Retinal pigment epithelial cell (primary cell): Measurements from ENCODE around the gene SLC35A2.

Source experiments
- DNase-seq: peaks from one replicate; pipeline ENCODE4 v3.0.0-alpha.2; 2010; ENCODE audit warnings: low read depth
- H3K4me3 ChIP-seq: 2 replicates; pipeline ENCODE4 v1.5.1; 2011; ENCODE audit warnings: mild to moderate bottlenecking, low read length, control low read depth, moderate library complexity
- TF ChIP-seq, protein P1 (sequence below): conservative IDR thresholded peaks from 2 replicates; pipeline ENCODE4 v1.5.1; 2011; ENCODE audit warnings: low read depth, low read length, control low read depth, inconsistent platforms

SLC35A2 gene

GRCh38 chrX:48948589-48948988, 37.1 kb upstream of the SLC35A2 start:
- no peak for DNase-seq
- H3K4me3 ChIP-seq, result no peak overlapping the region
- TF ChIP-seq, protein P1, sequence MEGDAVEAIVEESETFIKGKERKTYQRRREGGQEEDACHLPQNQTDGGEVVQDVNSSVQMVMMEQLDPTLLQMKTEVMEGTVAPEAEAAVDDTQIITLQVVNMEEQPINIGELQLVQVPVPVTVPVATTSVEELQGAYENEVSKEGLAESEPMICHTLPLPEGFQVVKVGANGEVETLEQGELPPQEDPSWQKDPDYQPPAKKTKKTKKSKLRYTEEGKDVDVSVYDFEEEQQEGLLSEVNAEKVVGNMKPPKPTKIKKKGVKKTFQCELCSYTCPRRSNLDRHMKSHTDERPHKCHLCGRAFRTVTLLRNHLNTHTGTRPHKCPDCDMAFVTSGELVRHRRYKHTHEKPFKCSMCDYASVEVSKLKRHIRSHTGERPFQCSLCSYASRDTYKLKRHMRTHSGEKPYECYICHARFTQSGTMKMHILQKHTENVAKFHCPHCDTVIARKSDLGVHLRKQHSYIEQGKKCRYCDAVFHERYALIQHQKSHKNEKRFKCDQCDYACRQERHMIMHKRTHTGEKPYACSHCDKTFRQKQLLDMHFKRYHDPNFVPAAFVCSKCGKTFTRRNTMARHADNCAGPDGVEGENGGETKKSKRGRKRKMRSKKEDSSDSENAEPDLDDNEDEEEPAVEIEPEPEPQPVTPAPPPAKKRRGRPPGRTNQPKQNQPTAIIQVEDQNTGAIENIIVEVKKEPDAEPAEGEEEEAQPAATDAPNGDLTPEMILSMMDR, result no peak

DNA sequence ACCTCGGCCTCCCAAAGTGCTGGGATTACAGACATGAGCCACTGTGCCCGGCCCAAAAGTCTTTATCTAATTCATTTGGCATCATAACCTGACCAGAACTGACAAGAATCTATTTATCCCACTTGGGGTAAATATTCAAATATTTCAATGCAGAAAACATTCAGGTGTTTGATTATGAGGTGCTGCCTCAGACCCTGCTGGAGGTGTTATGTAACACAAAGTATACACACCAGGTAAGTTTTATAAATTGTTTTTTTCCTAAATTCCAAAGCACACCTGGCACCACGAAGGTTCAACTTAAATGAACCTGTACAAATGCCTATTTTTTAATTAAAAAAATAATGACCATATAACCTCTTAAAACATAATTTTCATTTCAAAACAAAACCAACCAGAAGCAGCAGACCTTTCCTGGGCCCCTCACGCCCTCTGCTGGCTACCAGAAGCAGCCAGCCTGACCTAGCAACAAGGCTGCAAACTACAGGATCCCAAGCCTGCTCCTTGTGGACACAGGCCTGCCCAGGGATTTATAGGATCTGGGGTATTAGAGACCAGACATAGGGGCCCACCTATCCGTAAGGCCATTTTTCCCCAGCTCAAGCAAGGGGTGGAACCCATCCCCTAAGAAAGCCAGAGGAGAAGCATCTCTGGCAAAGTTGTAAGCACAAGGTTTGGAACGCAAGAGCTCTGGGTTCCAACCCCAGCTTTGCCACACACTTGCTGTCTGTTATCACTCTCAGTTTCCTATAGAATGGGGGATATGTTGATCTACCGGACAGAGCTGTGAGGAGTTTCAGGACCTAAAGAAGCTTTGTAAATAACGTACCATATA, 34.3 kb upstream of the SLC35A2 start:
- TF ChIP-seq, protein P1, result peak; percentile 83

DNA sequence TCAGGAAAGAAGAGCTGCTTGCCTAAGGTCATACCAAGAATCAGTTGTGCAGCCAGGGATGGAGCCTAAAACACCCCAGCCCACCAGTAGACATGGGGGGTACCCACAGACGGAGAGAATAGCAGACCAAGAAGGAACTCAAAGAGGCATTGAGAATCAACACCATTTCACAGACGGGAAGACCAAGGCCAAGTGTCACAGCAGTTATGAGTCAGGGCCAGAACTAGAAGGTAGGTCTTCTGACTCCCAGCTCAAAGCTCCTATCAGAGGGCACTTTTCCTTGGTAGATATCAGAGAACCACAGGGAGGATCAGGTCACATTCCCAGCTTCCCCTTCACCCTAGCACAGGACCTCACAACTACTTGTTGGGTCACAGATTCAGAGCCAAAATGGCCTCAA, 31.4 kb upstream of the SLC35A2 start:
- DNase-seq, result no peak
- H3K4me3 ChIP-seq, result no peak overlapping the region
- TF ChIP-seq, protein P1, result no peak

More for the DNA sequence above, 34.3 kb upstream of the SLC35A2 start:
- H3K4me3 ChIP-seq, result no peak overlapping the region
- DNase-seq, result no peak

GRCh38 chrX:48940404-48940955, 29.0 kb upstream of the SLC35A2 start:
- TF ChIP-seq, protein P1, result no peak
- H3K4me3 ChIP-seq, result no peak overlapping the region
- DNase-seq, result no peak

GRCh38 chrX:48939524-48940228, 28.2 kb upstream of the SLC35A2 start:
- TF ChIP-seq, protein P1, result no peak
- no peak overlapping the region for H3K4me3 ChIP-seq
- DNase-seq, result no peak

GRCh38 chrX:48938721-48939425, 27.4 kb upstream of the SLC35A2 start:
- DNase-seq, result no peak
- TF ChIP-seq, protein P1, result no peak
- no peak overlapping the region for H3K4me3 ChIP-seq
